GM23338 (cell line): ENCODE results near the gene FCER2. TPM values are rescaled to one million over a fixed set of nuclear protein-coding genes. Genes with fewer than 3 reads are reported as not detected.

Experiments
- ATAC-seq: fragments of 200-7000 bp; cut with Tn5 transposase; 3 replicates; pipeline ENCODE4 v1.9.1; 2020
- DNase-seq: peaks from one replicate; pipeline ENCODE4 v3.0.0-alpha.2; 2015; ENCODE audit warnings: low spot score
- H2AFZ ChIP-seq: fragments of 200-600 bp; sonication (generic); 2 replicates; pipeline ENCODE4 v1.8.0; 2016; ENCODE audit warnings: antibody characterized with exemption, mild to moderate bottlenecking, moderate library complexity
- H3F3A ChIP-seq: fragments of 200-600 bp; sonication (generic); replicated peaks from 2 replicates; pipeline ENCODE4 v1.8.0; 2017; ENCODE audit warnings: antibody characterized with exemption, mixed run types, low read depth
- H3K27ac ChIP-seq: fragments of 200-600 bp; sonication (generic); 2 replicates; pipeline ENCODE4 v1.6.1; 2016; ENCODE audit warnings: low read depth
- H3K27me3 ChIP-seq: fragments of 200-600 bp; sonication (generic); 2 replicates; pipeline ENCODE4 v1.8.0; 2016; ENCODE audit warnings: mild to moderate bottlenecking, mixed run types, moderate library complexity; ENCODE audit not compliant: insufficient read depth
- H3K36me3 ChIP-seq: fragments of 200-600 bp; sonication (generic); 2 replicates; pipeline ENCODE4 v1.8.0; 2016; ENCODE audit warnings: mild to moderate bottlenecking; ENCODE audit not compliant: insufficient read depth
- H3K4me1 ChIP-seq: fragments of 200-600 bp; sonication (generic); 2 replicates; pipeline ENCODE4 v1.8.0; 2016; ENCODE audit warnings: mild to moderate bottlenecking, moderate library complexity; ENCODE audit not compliant: insufficient read depth
- H3K4me2 ChIP-seq: fragments of 200-600 bp; sonication (generic); 2 replicates; pipeline ENCODE4 v1.7.1; 2017; ENCODE audit warnings: mixed run types
- H3K4me3 ChIP-seq: fragments of 200-600 bp; sonication (generic); 2 replicates; pipeline ENCODE4 v1.6.1; 2016; ENCODE audit warnings: mixed run types
- H3K79me2 ChIP-seq: fragments of 200-600 bp; sonication (generic); replicated peaks from 2 replicates; pipeline ENCODE4 v1.8.0; 2017; ENCODE audit warnings: mild to moderate bottlenecking; ENCODE audit not compliant: insufficient read depth
- H3K9me2 ChIP-seq: fragments of 200-600 bp; sonication (generic); 2 replicates; pipeline ENCODE4 v1.8.0; 2017; ENCODE audit not compliant: insufficient read depth
- H4K20me1 ChIP-seq: fragments of 200-600 bp; sonication (generic); replicated peaks from 2 replicates; pipeline ENCODE4 v1.8.0; 2017; ENCODE audit warnings: mild to moderate bottlenecking; ENCODE audit not compliant: insufficient read depth
- H3K27ac Mint-ChIP-seq: 2 replicates; pipeline ENCODE4 v1.8.0; 2020; ENCODE audit warnings: inconsistent platforms, mild to moderate bottlenecking, moderate library complexity, mixed read lengths
- H3K27me3 Mint-ChIP-seq: 3 replicates; pipeline ENCODE4 v1.8.0; 2022; ENCODE audit warnings: low read depth, mild to moderate bottlenecking, moderate library complexity, mixed read lengths, inconsistent platforms; ENCODE audit not compliant: insufficient read depth, poor library complexity
- H3K36me3 Mint-ChIP-seq: 3 replicates; pipeline ENCODE4 v1.8.0; 2021; ENCODE audit warnings: low read depth, mild to moderate bottlenecking, inconsistent platforms, moderate library complexity, mixed read lengths
- H3K4me1 Mint-ChIP-seq: 3 replicates; pipeline ENCODE4 v1.8.0; 2020; ENCODE audit warnings: mild to moderate bottlenecking, inconsistent platforms, mixed read lengths
- H3K4me3 Mint-ChIP-seq: 3 replicates; pipeline ENCODE4 v1.8.0; 2021; ENCODE audit warnings: moderate library complexity, mild to moderate bottlenecking, inconsistent platforms, mixed read lengths
- H3K9me3 Mint-ChIP-seq: 3 replicates; pipeline ENCODE4 v1.8.0; 2020; ENCODE audit warnings: moderate library complexity, mild to moderate bottlenecking, inconsistent platforms, mixed read lengths
- CREB1 ChIP-seq: fragments of 250-450 bp; sonication (Bioruptor Pico); IDR thresholded peaks from 2 replicates; pipeline ENCODE4 v1.5.0; 2020; ENCODE audit warnings: low read depth, mild to moderate bottlenecking, moderate library complexity
- CTCF ChIP-seq, 2 experiments: fragments of 200-600 bp in 1 of 2; sonication (generic) in 1 of 2; conservative IDR thresholded peaks; 2 replicates each; pipeline versions ENCODE4 v1.5.1 to v1.6.1; 2016 to 2017; ENCODE audit warnings: antibody characterized with exemption in 2 of 2, low read depth in 2 of 2, mild to moderate bottlenecking in 2 of 2, moderate library complexity in 1 of 2
- ETS1 ChIP-seq: IDR thresholded peaks from 2 replicates; pipeline ENCODE4 v1.6.1; 2016; ENCODE audit warnings: antibody characterized with exemption
- EZH2 ChIP-seq: fragments of 200-600 bp; sonication (generic); IDR thresholded peaks from one replicate; pipeline ENCODE4 v1.8.0; 2017; ENCODE audit warnings: antibody characterized with exemption, mild to moderate bottlenecking, low read depth; ENCODE audit not compliant: unreplicated experiment
- EZH2phosphoT487 ChIP-seq: fragments of 200-600 bp; sonication (generic); IDR thresholded peaks from one replicate; pipeline ENCODE4 v1.8.1; 2018; ENCODE audit warnings: antibody characterized with exemption; ENCODE audit not compliant: unreplicated experiment
- JUNB ChIP-seq: IDR thresholded peaks from one replicate; pipeline ENCODE4 v1.6.1; 2016; ENCODE audit warnings: antibody characterized with exemption; ENCODE audit not compliant: unreplicated experiment
- NANOG ChIP-seq: IDR thresholded peaks from 2 replicates; pipeline ENCODE4 v1.6.1; 2016; ENCODE audit warnings: antibody characterized with exemption, borderline replicate concordance
- POLR2AphosphoS5 ChIP-seq: IDR thresholded peaks from 2 replicates; pipeline ENCODE4 v1.6.1; 2016; ENCODE audit warnings: antibody characterized with exemption, low read depth
- REST ChIP-seq: IDR thresholded peaks from one replicate; pipeline ENCODE4 v1.6.1; 2018; ENCODE audit warnings: antibody characterized with exemption; ENCODE audit not compliant: unreplicated experiment
- STAT1 ChIP-seq: IDR thresholded peaks from one replicate; pipeline ENCODE4 v1.6.1; 2016; ENCODE audit warnings: antibody characterized with exemption; ENCODE audit not compliant: unreplicated experiment
- ZNF114 ChIP-seq: fragments of 250-450 bp; sonication (Bioruptor Pico); IDR thresholded peaks from 2 replicates; pipeline ENCODE4 v1.5.0; 2020; ENCODE audit warnings: mild to moderate bottlenecking, moderate library complexity
- ZNF331 ChIP-seq: fragments of 250-450 bp; sonication (Bioruptor Pico); IDR thresholded peaks from 2 replicates; pipeline ENCODE4 v1.5.0; 2020; ENCODE audit warnings: low read depth, mild to moderate bottlenecking, moderate library complexity
- ZNF462 ChIP-seq: fragments of 250-450 bp; sonication (Bioruptor Pico); IDR thresholded peaks from 2 replicates; pipeline ENCODE4 v1.5.0; 2020; ENCODE audit warnings: mild to moderate bottlenecking, moderate library complexity
- polyA plus RNA-seq: library from polyadenylated mRNA; unstranded; fragments of >200 nt; fragmentation: Nextera tagmentation; extraction: Ambion mirVana; gene quantifications from 2 replicates; pipeline ENCODE4 v1.2.1, GENCODE V29; 2016
- total RNA-seq: library from RNA; depleted of rRNA; stranded (reverse); fragments of >200 nt; shearing (Covaris generic); gene quantifications from 2 replicates; pipeline ENCODE4 v1.2.3, GENCODE V29; 2014

The FCER2 gene
- total and polyA plus RNA-seq, 2 experiments from 2014 or later, result 0.29 TPM; not detected in 1

- Histone ChIP-seq H3F3A (no peaks in the 10 kb centered on the region), H2AFZ (no peak overlapping the region), H3K27ac (no peak overlapping the region), H3K4me2 (no peak overlapping the region), H3K27me3 (peaks cover 20% of the 10 kb centered on the region), H3K79me2 (no peaks in the 10 kb centered on the region), H3K4me3 (no peak overlapping the region), H3K4me1 (no peaks in the 10 kb centered on the region), H3K36me3 (no peaks in the 10 kb centered on the region), H3K9me2 (no peaks in the 10 kb centered on the region), H4K20me1 (no peaks in the 10 kb centered on the region)
- Mint-ChIP-seq H3K36me3 (no peaks in the 10 kb centered on the region), H3K4me1 (peaks cover 5% of the 10 kb centered on the region; the same call in 1 of the 3 replicates), H3K4me3 (no peak overlapping the region), H3K27me3 (peaks cover 21% of the 10 kb centered on the region), H3K27ac (no peak overlapping the region), H3K9me3 (0 out of 3 replicates have a peak, but pooled peaks cover 3% of the 10 kb centered on the region)
- no peak; the same call in 2 of the 3 replicates for ATAC-seq
- DNase-seq, result no peak
- no peak for TF ChIP-seq EZH2phosphoT487
- TF ChIP-seq NANOG, result no peak
- no peak for TF ChIP-seq ZNF114
- no peak for TF ChIP-seq JUNB
- no peak for TF ChIP-seq EZH2
- TF ChIP-seq POLR2AphosphoS5, result no peak
- no peak for TF ChIP-seq STAT1
- TF ChIP-seq ZNF462 (CRISPR knock-in tag), result no peak
- no peak for TF ChIP-seq CREB1 (CRISPR knock-in tag)
- TF ChIP-seq REST, result no peak
- TF ChIP-seq ETS1, result no peak
- TF ChIP-seq CTCF (conservative IDR thresholded peaks at IDR 0.05; ENCODE audit: low read depth in 2 of 2), result no peak
- no peak for TF ChIP-seq ZNF331 (CRISPR knock-in tag)
Measured at GRCh38 chr19:7657131-7657751, 44.7 kb downstream of the FCER2 start.
